GM12878 (cell line): Measurements from ENCODE around the gene MTHFD1.

Source experiments
- POLR2A ChIP-seq: IDR thresholded peaks from 2 replicates; pipeline ENCODE4 v1.6.1; 2011; ENCODE audit warnings: low read depth, mild to moderate bottlenecking, low read length
- ZZZ3 ChIP-seq: IDR thresholded peaks from 2 replicates; pipeline ENCODE4 v1.6.1; 2011; ENCODE audit warnings: low read depth; ENCODE audit not compliant: control insufficient read depth, insufficient read length

DNA sequence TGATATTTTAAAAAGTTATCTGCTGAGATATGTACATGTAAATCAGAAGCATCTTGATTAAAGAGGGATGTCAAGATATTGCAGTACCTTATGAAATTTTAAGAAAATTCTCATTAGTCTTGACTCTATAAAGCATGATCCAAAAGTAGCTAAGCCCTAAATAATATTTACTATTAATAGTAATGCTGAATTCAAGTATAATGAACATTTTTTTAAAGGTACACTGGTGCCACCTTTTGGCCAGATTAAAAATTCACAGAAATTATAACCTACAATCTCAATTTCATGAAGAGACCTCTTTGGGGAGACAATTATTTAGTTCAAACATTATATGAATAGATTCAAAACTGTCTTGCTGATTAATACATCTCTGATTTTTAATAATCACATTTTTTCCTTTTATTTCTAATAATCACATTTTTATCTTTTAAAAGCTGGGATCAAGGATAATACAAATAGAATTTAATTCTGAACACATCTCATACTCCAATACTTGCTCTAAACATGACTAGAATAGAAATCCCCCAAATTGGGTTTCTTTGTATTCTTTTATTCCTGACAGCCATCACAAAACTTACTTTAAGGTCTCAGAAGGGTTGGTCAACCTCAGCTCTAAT is 90.6 kb downstream of the MTHFD1 start:
- TF ChIP-seq ZZZ3: no peak
- TF ChIP-seq POLR2A: no peak
